GM19099 (cell line): ENCODE results near the gene C16orf86.

Experiments used
- POLR2A ChIP-seq: IDR thresholded peaks from 3 replicates; pipeline ENCODE4 v1.6.1; 2011; ENCODE audit warnings: low read depth; ENCODE audit not compliant: insufficient read length; ENCODE audit errors: extremely low read depth

Gene C16orf86

GRCh38 chr16:67666559-67667452 lies at the start of gene C16orf86, which contains the start of gene ENKD1:
C16orf86 (plus strand) TSS chr16:67666814; CDS start chr16:67666971, 157 bp downstream.
ENKD1 (minus strand) TSS chr16:67666750; CDS start chr16:67666442, 308 bp downstream.
- TF ChIP-seq POLR2A, result peak; percentile 15

GRCh38 chr16:67628216-67628615 lies 38.4 kb upstream of the C16orf86 start:
- no peak for TF ChIP-seq POLR2A

- TF ChIP-seq POLR2A, result no peak
These were observed 34.0 kb upstream of the C16orf86 start for GRCh38 chr16:67632415-67633172.

- TF ChIP-seq POLR2A, result no peak
These were observed 29.9 kb upstream of the C16orf86 start for GRCh38 chr16:67636713-67637112.

GRCh38 chr16:67637625-67638024 lies 29.0 kb upstream of the C16orf86 start:
- no peak for TF ChIP-seq POLR2A

- TF ChIP-seq POLR2A, result no peak
These were observed 24.6 kb upstream of the C16orf86 start for GRCh38 chr16:67641779-67642708.

- TF ChIP-seq POLR2A, result no peak
These were observed 22.6 kb upstream of the C16orf86 start for GRCh38 chr16:67644038-67644437.

- no peak for TF ChIP-seq POLR2A
These were observed 21.1 kb upstream of the C16orf86 start for GRCh38 chr16:67645397-67646121.

GRCh38 chr16:67647111-67647651 lies 19.4 kb upstream of the C16orf86 start:
- TF ChIP-seq POLR2A, result no peak

GRCh38 chr16:67647681-67648080 lies 18.9 kb upstream of the C16orf86 start:
- TF ChIP-seq POLR2A, result no peak

GRCh38 chr16:67648088-67648763 lies 18.4 kb upstream of the C16orf86 start:
- TF ChIP-seq POLR2A, result no peak

- TF ChIP-seq POLR2A, result no peak
These were observed 17.7 kb upstream of the C16orf86 start for GRCh38 chr16:67648764-67649407.

GRCh38 chr16:67649494-67649931 lies 17.1 kb upstream of the C16orf86 start:
- no peak for TF ChIP-seq POLR2A
